Natural killer cell (primary cell): ENCODE measurements around the gene DNAI1. TPM values are rescaled to one million over a fixed set of nuclear protein-coding genes. Genes with fewer than 3 reads are reported as not detected.
"Not testable (repeated sequence)": the region's sequence is repeated elsewhere in the genome, so short reads cannot be mapped to it uniquely, and the experiment has no call there.

Experiments
- ATAC-seq, 3 donors: fragments of 150-1000 bp in 2 of 3; fragments of 200-7000 bp in 1 of 3; cut with Tn5 transposase; 1 replicate in 1 of 3; 2 replicates in 2 of 3; pipeline ENCODE4 v1.10.0; 2021; ENCODE audit warnings: mild to moderate bottlenecking in 2 of 3, moderate library complexity in 2 of 3
- DNase-seq, 2 donors: peaks; one replicate each; pipeline versions ENCODE4 v3.0.0 to v3.0.0-alpha.2; 2013 to 2021; ENCODE audit warnings: mixed read lengths in 1 of 2
- H3K27ac ChIP-seq: one replicate; pipeline ENCODE4 v1.5.1; 2013; ENCODE audit warnings: mild to moderate bottlenecking, low read length
- H3K27me3 ChIP-seq: one replicate; pipeline ENCODE4 v1.6.1; 2013; ENCODE audit warnings: low read length; ENCODE audit not compliant: control insufficient read depth, insufficient read depth
- H3K36me3 ChIP-seq: one replicate; pipeline ENCODE4 v1.6.1; 2013; ENCODE audit warnings: low read length; ENCODE audit not compliant: control insufficient read depth, insufficient read depth
- H3K4me1 ChIP-seq: one replicate; pipeline ENCODE4 v1.6.1; 2013; ENCODE audit warnings: low read length; ENCODE audit not compliant: control insufficient read depth, insufficient read depth
- H3K4me3 ChIP-seq: one replicate; pipeline ENCODE4 v1.5.1; 2013; ENCODE audit warnings: low read length
- H3K9me3 ChIP-seq: one replicate; pipeline ENCODE4 v1.6.1; 2013; ENCODE audit warnings: low read length; ENCODE audit not compliant: control insufficient read depth, insufficient read depth
- H3K27ac Mint-ChIP-seq, 2 donors: one replicate each; pipeline ENCODE4 v1.8.0; 2022; ENCODE audit warnings: mild to moderate bottlenecking in 2 of 2, mixed read lengths in 2 of 2, moderate library complexity in 1 of 2
- H3K27me3 Mint-ChIP-seq, 2 donors: one replicate each; pipeline ENCODE4 v1.8.0; 2022; ENCODE audit warnings: low read depth in 2 of 2, mixed read lengths in 2 of 2
- H3K36me3 Mint-ChIP-seq: one replicate; pipeline ENCODE4 v1.8.0; 2022; ENCODE audit warnings: mixed read lengths
- H3K4me1 Mint-ChIP-seq, 2 donors: one replicate each; pipeline ENCODE4 v1.8.0; 2022; ENCODE audit warnings: mixed read lengths in 2 of 2
- H3K4me3 Mint-ChIP-seq: one replicate; pipeline ENCODE4 v1.8.0; 2022; ENCODE audit warnings: mild to moderate bottlenecking, moderate library complexity, mixed read lengths
- H3K9me3 Mint-ChIP-seq, 2 donors: one replicate each; pipeline ENCODE4 v1.8.0; 2022; ENCODE audit warnings: mixed read lengths in 2 of 2
- WGBS: methylation state at CpG from one replicate; pipeline ENCODE4 v1.1.7; 2013; ENCODE audit warnings: missing lambda C conversion rate; ENCODE audit not compliant: insufficient coverage; 5-methylcytosine and 5-hydroxymethylcytosine counted together
- intact Hi-C: fragments of 100-400 bp; cut with micrococcal nuclease; formaldehyde crosslinking; loops from one replicate; pipeline ENCODE4 v1.14.2; 2022
- total RNA-seq, 4 donors: library from RNA; stranded (reverse); fragments of 120-200 nt in 1 of 4; gene quantifications; one replicate each; pipeline versions ENCODE4 v1.2.3 to v1.2.4, GENCODE V29; 2013 to 2022
- TF ChIP-seq, protein P1 (sequence below): fragments of 200-600 bp; IDR thresholded peaks from one replicate; pipeline ENCODE4 v1.8.0; 2022; ENCODE audit warnings: antibody characterized with exemption

DNAI1 gene
- total RNA-seq, 3 donors from 2014 or later (not counting 1 experiment from before 2014, with no cell fraction given) = not detected

DNA sequence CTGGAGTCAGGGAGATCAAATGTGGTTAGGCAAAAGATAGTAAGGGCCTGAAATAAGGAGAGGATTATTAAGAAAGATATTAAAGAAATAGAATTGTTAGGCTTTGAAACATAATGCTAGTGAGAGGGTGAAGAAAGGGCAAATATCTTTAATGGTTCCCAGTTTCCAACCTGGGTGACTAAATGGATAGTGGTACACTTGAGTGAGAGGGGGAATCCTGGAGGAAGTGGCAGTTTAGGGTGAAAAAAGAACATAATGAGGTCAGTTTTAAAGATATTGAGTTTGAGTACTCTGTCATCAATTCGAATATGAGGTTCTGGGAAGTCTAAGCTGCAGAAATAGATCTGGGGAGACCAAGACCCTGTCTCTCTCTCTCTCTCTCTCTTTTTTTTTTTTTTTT, 18.9 kb downstream of the DNAI1 start:
- Histone ChIP-seq H3K36me3 (no peaks in the 10 kb centered on the region), H3K9me3 (no peaks in the 10 kb centered on the region), H3K27ac (no peak overlapping the region), H3K27me3 (no peaks in the 10 kb centered on the region), H3K4me1 (no peaks in the 10 kb centered on the region), H3K4me3 (no peak overlapping the region)
- DNase-seq (no peak), ATAC-seq (no peak)
- Mint-ChIP-seq H3K27ac (no peak overlapping the region), H3K4me1 (no peaks in the 10 kb centered on the region), H3K9me3 (no peaks in the 10 kb centered on the region), H3K36me3 (no peaks in the 10 kb centered on the region), H3K27me3 (peaks cover 14 to 15% of the 10 kb centered on the region in 2 donors), H3K4me3 (no peak overlapping the region)
- intact Hi-C loops = no loop called here
- TF ChIP-seq, protein P1, sequence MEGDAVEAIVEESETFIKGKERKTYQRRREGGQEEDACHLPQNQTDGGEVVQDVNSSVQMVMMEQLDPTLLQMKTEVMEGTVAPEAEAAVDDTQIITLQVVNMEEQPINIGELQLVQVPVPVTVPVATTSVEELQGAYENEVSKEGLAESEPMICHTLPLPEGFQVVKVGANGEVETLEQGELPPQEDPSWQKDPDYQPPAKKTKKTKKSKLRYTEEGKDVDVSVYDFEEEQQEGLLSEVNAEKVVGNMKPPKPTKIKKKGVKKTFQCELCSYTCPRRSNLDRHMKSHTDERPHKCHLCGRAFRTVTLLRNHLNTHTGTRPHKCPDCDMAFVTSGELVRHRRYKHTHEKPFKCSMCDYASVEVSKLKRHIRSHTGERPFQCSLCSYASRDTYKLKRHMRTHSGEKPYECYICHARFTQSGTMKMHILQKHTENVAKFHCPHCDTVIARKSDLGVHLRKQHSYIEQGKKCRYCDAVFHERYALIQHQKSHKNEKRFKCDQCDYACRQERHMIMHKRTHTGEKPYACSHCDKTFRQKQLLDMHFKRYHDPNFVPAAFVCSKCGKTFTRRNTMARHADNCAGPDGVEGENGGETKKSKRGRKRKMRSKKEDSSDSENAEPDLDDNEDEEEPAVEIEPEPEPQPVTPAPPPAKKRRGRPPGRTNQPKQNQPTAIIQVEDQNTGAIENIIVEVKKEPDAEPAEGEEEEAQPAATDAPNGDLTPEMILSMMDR = no peak
- WGBS = 90% methylated on average over 1 of the region's 1 CpG

- Histone ChIP-seq H3K36me3 (no peaks in the 10 kb centered on the region), H3K4me1 (no peaks in the 10 kb centered on the region), H3K9me3 (no peaks in the 10 kb centered on the region), H3K27ac (no peak overlapping the region), H3K27me3 (no peaks in the 10 kb centered on the region), H3K4me3 (no peak overlapping the region)
- Mint-ChIP-seq H3K27ac (no peak overlapping the region), H3K36me3 (no peaks in the 10 kb centered on the region), H3K4me1 (no peaks in the 10 kb centered on the region), H3K27me3 (peaks cover 14 to 15% of the 10 kb centered on the region in 2 donors), H3K4me3 (no peak overlapping the region), H3K9me3 (no peaks in the 10 kb centered on the region)
- ATAC-seq = no peak
- no peak for DNase-seq
- intact Hi-C loops = no loop called here
- 65% methylated on average over 5 of the region's 5 CpGs for WGBS
- TF ChIP-seq, protein P1 = no peak
Observed at GRCh38 chr9:34479431-34479866, 20.8 kb downstream of the DNAI1 start.

DNA sequence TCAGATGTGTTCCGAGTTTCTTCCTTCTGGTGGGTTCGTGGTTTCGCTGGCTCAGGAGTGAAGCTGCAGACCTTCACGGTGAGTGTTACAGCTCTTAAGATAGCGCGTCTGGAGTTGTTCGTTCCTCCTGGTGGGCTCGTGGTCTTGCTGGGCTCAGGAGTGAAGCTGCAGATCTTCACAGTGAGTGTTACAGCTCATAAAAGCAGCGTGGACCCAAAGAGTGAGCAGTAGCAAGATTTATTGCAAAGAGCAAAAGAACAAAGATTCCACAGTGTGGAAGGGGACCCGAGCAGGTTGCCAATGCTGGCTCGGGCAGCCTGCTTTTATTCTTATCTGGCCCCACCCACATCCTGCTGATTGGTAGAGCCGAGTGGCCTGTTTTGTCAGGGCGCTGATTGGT, 23.0 kb downstream of the DNAI1 start:
- WGBS = 53% methylated on average over 11 of the region's 13 CpGs
- H3K27ac ChIP-seq, H3K4me1 Mint-ChIP-seq, H3K4me3 Mint-ChIP-seq, ATAC-seq, H3K9me3 Mint-ChIP-seq, intact Hi-C loops, H3K4me3 ChIP-seq, DNase-seq, H3K36me3 Mint-ChIP-seq, H3K36me3 ChIP-seq, H3K27ac Mint-ChIP-seq, H3K9me3 ChIP-seq, H3K4me1 ChIP-seq, H3K27me3 ChIP-seq: not testable (repeated sequence)
- H3K27me3 Mint-ChIP-seq = peaks cover 11 to 13% of the 10 kb centered on the region in 2 donors

GRCh38 chr9:34482746-34483145, 24.1 kb downstream of the DNAI1 start:
- ATAC-seq, DNase-seq, H3K4me1 Mint-ChIP-seq, H3K4me3 ChIP-seq, H3K9me3 ChIP-seq, H3K4me3 Mint-ChIP-seq, H3K9me3 Mint-ChIP-seq, H3K36me3 ChIP-seq, H3K4me1 ChIP-seq, H3K36me3 Mint-ChIP-seq, H3K27ac Mint-ChIP-seq, intact Hi-C loops, H3K27me3 ChIP-seq, H3K27ac ChIP-seq: not testable (repeated sequence)
- peaks cover 8 to 14% of the 10 kb centered on the region in 2 donors for H3K27me3 Mint-ChIP-seq
- 96% methylated on average over 19 of the region's 27 CpGs for WGBS

DNA sequence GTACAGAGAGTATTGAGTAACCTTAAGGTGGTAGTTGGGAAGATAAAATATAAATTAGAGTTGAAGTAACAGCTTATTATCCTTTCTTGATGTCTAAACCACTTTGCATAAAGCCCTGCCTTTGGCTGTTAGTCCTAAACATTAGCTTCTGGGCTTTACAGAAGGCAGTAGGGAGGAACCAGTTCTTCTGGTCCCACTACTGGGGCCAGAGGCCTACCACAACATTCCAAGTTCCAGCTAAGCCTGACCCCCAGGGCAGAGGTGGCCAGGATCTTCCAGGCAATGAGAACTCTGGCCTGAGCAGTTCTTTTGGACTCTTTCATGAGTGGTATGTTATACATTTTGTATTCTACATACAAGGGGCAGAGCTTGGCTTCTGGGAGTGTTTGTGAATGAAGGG, 26.1 kb downstream of the DNAI1 start:
- H3K9me3 Mint-ChIP-seq = no peaks in the 10 kb centered on the region
- no peak overlapping the region for H3K27ac ChIP-seq
- no peaks in the 10 kb centered on the region for H3K36me3 Mint-ChIP-seq
- TF ChIP-seq, protein P1 = no peak
- H3K4me1 Mint-ChIP-seq = no peaks in the 10 kb centered on the region
- H3K27me3 Mint-ChIP-seq = peaks cover 20% of the 10 kb centered on the region in 2 donors
- H3K4me1 ChIP-seq = no peaks in the 10 kb centered on the region
- H3K4me3 Mint-ChIP-seq = no peak overlapping the region
- no peak for DNase-seq
- H3K27me3 ChIP-seq = no peaks in the 10 kb centered on the region
- H3K4me3 ChIP-seq = no peak overlapping the region
- no peak for ATAC-seq
- H3K27ac Mint-ChIP-seq = no peak overlapping the region
- intact Hi-C loops = no loop called here
- H3K36me3 ChIP-seq = no peaks in the 10 kb centered on the region
- no peaks in the 10 kb centered on the region for H3K9me3 ChIP-seq
